HepG2 (cell line): Measurements from ENCODE around the gene MSMB. TPM values are rescaled to one million over a fixed set of nuclear protein-coding genes. Genes with fewer than 3 reads are reported as not detected.
"Not testable (repeated sequence)": the region's sequence is repeated elsewhere in the genome, so short reads cannot be mapped to it uniquely, and the experiment has no call there.

Source experiments
- ATAC-seq: fragments of 200-7000 bp; cut with Tn5 transposase; 3 replicates; pipeline ENCODE4 v1.9.1; 2020; ENCODE audit warnings: mild to moderate bottlenecking, moderate library complexity
- BruUV-seq: library from RNA; stranded (reverse); fragments of 400-500 nt; replicated peaks from 2 replicates; lab custom pipeline; 2021; lab: Mats Ljungman, UMichigan
- CTCF ChIA-PET: fragments of 300-600 bp; formaldehyde crosslinking; extraction: SDS; loops from one replicate; lab custom pipeline; 2021; ENCODE audit warnings: low total read pairs, inconsistent platforms, low intra/inter-chr PET ratio; lab: Yijun Ruan, JAX
- POLR2A ChIA-PET: fragments of 350-600 bp; sonication (Branson Sonifier 250); formaldehyde crosslinking; loops from one replicate; lab custom pipeline; 2020; ENCODE audit warnings: antibody characterized with exemption, inconsistent platforms; lab: Yijun Ruan, JAX
- DNase-seq: peaks from one replicate; pipeline ENCODE4 v3.0.0-alpha.2; 2015; ENCODE audit warnings: low spot score
- FAIRE-seq: peaks from 3 replicates; lab custom pipeline; 2011; peaks lifted over from hg19 to GRCh38; lab: Jason Lieb, UNC
- H2AFZ ChIP-seq: one replicate; pipeline ENCODE4 v1.6.1; 2011; ENCODE audit warnings: low read length, inconsistent platforms
- H3K27ac ChIP-seq: fragments of 300-600 bp; 3 replicates; pipeline ENCODE4 v1.8.0; 2011; ENCODE audit warnings: mixed run types, mild to moderate bottlenecking, mixed read lengths, low read length, inconsistent platforms; ENCODE audit not compliant: insufficient read depth; ENCODE audit errors: extremely low read length
- H3K27me3 ChIP-seq, 2 experiments: fragments of 200-600 bp in 1 of 2; 2 replicates in 1 of 2; 3 replicates in 1 of 2; pipeline versions ENCODE4 v1.6.0 to v1.8.0; 2011; ENCODE audit warnings: low read length in 2 of 2, mild to moderate bottlenecking in 2 of 2, moderate library complexity in 2 of 2, inconsistent platforms in 1 of 2; ENCODE audit not compliant: insufficient read depth in 2 of 2, control insufficient read depth in 1 of 2
- H3K36me3 ChIP-seq, 2 experiments: fragments of 200-600 bp in 1 of 2; replicated peaks in 1 of 2; 2 replicates in 1 of 2; 3 replicates in 1 of 2; pipeline versions ENCODE4 v1.5.1 to v1.8.0; 2011; ENCODE audit warnings: low read length in 2 of 2, inconsistent platforms in 1 of 2; ENCODE audit not compliant: insufficient read depth in 2 of 2, control insufficient read depth in 1 of 2
- H3K4me1 ChIP-seq: 2 replicates; pipeline ENCODE4 v1.5.1; 2012; ENCODE audit warnings: low read length, inconsistent platforms; ENCODE audit not compliant: insufficient read depth
- H3K4me2 ChIP-seq: 2 replicates; pipeline ENCODE4 v1.6.0; 2011; ENCODE audit warnings: low read depth, low read length, inconsistent platforms
- H3K4me3 ChIP-seq, 3 experiments: fragments of 200-600 bp in 1 of 3; sonication (generic), shearing (Covaris generic) in 1 of 3; replicated peaks in 1 of 3; 2 replicates each; pipeline ENCODE4 v1.5.1; 2011 to 2016; ENCODE audit warnings: low read length in 3 of 3, inconsistent platforms in 2 of 3, low read depth in 2 of 3, mild to moderate bottlenecking in 2 of 3, control low read depth in 1 of 3, mixed read lengths in 1 of 3; ENCODE audit not compliant: insufficient read depth in 1 of 3
- H3K79me2 ChIP-seq: one replicate; pipeline ENCODE4 v1.6.1; 2011; ENCODE audit warnings: low read length, inconsistent platforms; ENCODE audit not compliant: insufficient read depth
- H3K9ac ChIP-seq: 2 replicates; pipeline ENCODE4 v1.6.0; 2011; ENCODE audit warnings: mild to moderate bottlenecking, low read depth, low read length, inconsistent platforms; ENCODE audit not compliant: insufficient read depth
- H3K9me3 ChIP-seq: 2 replicates; pipeline ENCODE4 v1.5.1; 2012; ENCODE audit warnings: mild to moderate bottlenecking, low read length
- H4K20me1 ChIP-seq: 2 replicates; pipeline ENCODE4 v1.6.0; 2011; ENCODE audit warnings: inconsistent platforms, mild to moderate bottlenecking, low read length, moderate library complexity; ENCODE audit not compliant: insufficient read depth
- CTCF ChIP-seq: sonication (generic); formaldehyde crosslinking; IDR thresholded peaks from 2 replicates; pipeline ENCODE4 v1.5.0; 2020; ENCODE audit warnings: mild to moderate bottlenecking, missing genetic modification reagents, moderate library complexity
- NR2F6 ChIP-seq, 2 experiments: IDR thresholded peaks; 2 replicates each; pipeline ENCODE4 v1.6.1; 2016; ENCODE audit warnings: antibody characterized with exemption in 1 of 2, mild to moderate bottlenecking in 1 of 2
- PAXIP1 ChIP-seq: sonication (generic); formaldehyde crosslinking; conservative IDR thresholded peaks from 2 replicates; pipeline ENCODE4 v1.4.0; 2020; ENCODE audit warnings: mild to moderate bottlenecking, missing genetic modification reagents, moderate library complexity
- SAP130 ChIP-seq: IDR thresholded peaks from 2 replicates; pipeline ENCODE4 v1.6.1; 2016; ENCODE audit warnings: low read depth
- SIX1 ChIP-seq: sonication (generic); formaldehyde crosslinking; IDR thresholded peaks from 2 replicates; pipeline ENCODE4 v1.4.0; 2020; ENCODE audit warnings: missing genetic modification reagents, borderline replicate concordance
- SIX4 ChIP-seq: sonication (generic); formaldehyde crosslinking; IDR thresholded peaks from 2 replicates; pipeline ENCODE4 v1.4.0; 2020; ENCODE audit warnings: missing genetic modification reagents
- SOX13 ChIP-seq, 3 experiments: fragments of 450-650 bp in 1 of 3; sonication (generic) in 1 of 3; formaldehyde crosslinking in 1 of 3; IDR thresholded peaks in 2 of 3; conservative IDR thresholded peaks in 1 of 3; 2 replicates each; pipeline versions ENCODE4 v1.5.0 to v1.6.1; 2016 to 2020; ENCODE audit warnings: antibody characterized with exemption in 1 of 3, mild to moderate bottlenecking in 1 of 3, missing compliant biosample characterization in 1 of 3, missing genetic modification reagents in 1 of 3, moderate library complexity in 1 of 3
- SOX6 ChIP-seq, 2 experiments: fragments of 450-650 bp in 1 of 2; sonication (generic) in 1 of 2; formaldehyde crosslinking in 1 of 2; IDR thresholded peaks; 2 replicates each; pipeline versions ENCODE4 v1.4.0 to v1.6.1; 2017 to 2020; ENCODE audit warnings: antibody characterized with exemption in 1 of 2, mild to moderate bottlenecking in 1 of 2, missing genetic modification reagents in 1 of 2
- ZNF317 ChIP-seq: sonication (generic); formaldehyde crosslinking; IDR thresholded peaks from 2 replicates; pipeline ENCODE4 v1.5.0; 2020; ENCODE audit warnings: mild to moderate bottlenecking, missing genetic modification reagents
- WGBS: methylation state at CpG from one replicate; pipeline ENCODE4 v1.1.6; 2017; ENCODE audit warnings: low lambda C conversion rate; 5-methylcytosine and 5-hydroxymethylcytosine counted together
- in situ Hi-C: cut with HindIII; loops from 2 replicates; pipeline ENCODE4 v1.10.0; 2017; ENCODE audit warnings: low pct_unique_long_range_greater_than_20kb; ENCODE audit not compliant: extremely low pct_ligation_motif_present
- intact Hi-C: fragments of 100-400 bp; cut with micrococcal nuclease; formaldehyde crosslinking; loops from one replicate; pipeline ENCODE4 v1.10.0; 2022; ENCODE audit not compliant: unreplicated experiment
- polyA plus RNA-seq, 8 experiments: library from polyadenylated mRNA; depleted of rRNA in 3 of 8; stranded (reverse) in 7 of 8; unstranded in 1 of 8; fragments of >200 nt; fragmentation: Illumina TruSeq in 4 of 8; extraction: Trizol in 4 of 8; gene quantifications; 2 replicates each; pipeline versions ENCODE4 v1.2.1 to v1.2.3, GENCODE V29; 2011 to 2016; ENCODE audit warnings: low read depth in 4 of 8, missing spikeins in 1 of 8, mixed read lengths in 1 of 8; ENCODE audit not compliant: insufficient read depth in 1 of 8
- total RNA-seq, 5 experiments: library from RNA; depleted of rRNA; stranded (reverse); fragments of >200 nt; fragmentation: Illumina TruSeq; extraction: Trizol; gene quantifications; 2 replicates each; pipeline ENCODE4 v1.2.3, GENCODE V29; 2016; ENCODE audit warnings: low read depth in 1 of 5

Gene MSMB
- total and polyA plus RNA-seq, 2 of the 13 experiments (the other 11 are each of a cell fraction or from before 2014, with no cell fraction given) = 0.84 TPM; not detected in 1

- H3K4me3 ChIP-seq; DNase-seq; H3K4me2 ChIP-seq; H3K9ac ChIP-seq; in situ Hi-C loops; H3K27me3 ChIP-seq; H2AFZ ChIP-seq; FAIRE-seq; BruUV-seq; H3K27ac ChIP-seq; H4K20me1 ChIP-seq; H3K9me3 ChIP-seq; intact Hi-C loops; TF ChIP-seq SOX13 (IDR thresholded peaks at IDR 0.05): not testable (repeated sequence)
- WGBS = 73% methylated on average over 2 of the region's 2 CpGs
- Histone ChIP-seq H3K4me1 (peaks cover 31% of the 10 kb centered on the region), H3K79me2 (peaks cover 13% of the 10 kb centered on the region), H3K36me3 (peaks cover 0 to 16% of the 10 kb centered on the region in 2 experiments; a peak in 3 of 5 replicates)
- peak; percentile 46; the same call in 2 of the 3 replicates for ATAC-seq
- POLR2A ChIA-PET = interaction anchor here (1.3 kb wide), 1 partner anchor 39 kb away, joined by 5 read pairs; no protein-coding TSS in a partner anchor
- CTCF ChIA-PET = interaction anchor here (0.9 kb wide), 1 partner anchor 44 kb away, joined by 3 read pairs; no protein-coding TSS in a partner anchor
- TF ChIP-seq SOX13 (CRISPR knock-in tag; conservative IDR thresholded peaks at IDR 0.05 in 1 of 2, IDR thresholded peaks at IDR 0.05 in 1 of 2) (0 out of 4 replicates have a peak, but pooled peaks of 1 of the 2 experiments have one; percentile 8), ZNF317 (CRISPR knock-in tag) (peak; percentile 95), SIX1 (CRISPR knock-in tag) (peak; percentile 83; the same call in 1 of the 2 replicates), SAP130 (CRISPR knock-in tag) (peak; percentile 37; the same call in 1 of the 2 replicates), SIX4 (CRISPR knock-in tag) (peak; percentile 88; the same call in 1 of the 2 replicates)
Measured at GRCh38 chr10:45984473-45984872, 61.6 kb downstream of the MSMB start.

GRCh38 chr10:45983538-45984186 lies 62.4 kb downstream of the MSMB start:
- POLR2A ChIA-PET = interaction anchor here (1.3 kb wide), 1 partner anchor 40 kb away, joined by 5 read pairs; no protein-coding TSS in a partner anchor
- ATAC-seq (peak; percentile 87), DNase-seq (peak; percentile 75)
- CTCF ChIA-PET = interaction anchor here (0.9 kb wide), 2 partner anchors 45 kb away, joined by 3 read pairs; no protein-coding TSS in a partner anchor
- H3K4me2 ChIP-seq; H4K20me1 ChIP-seq; FAIRE-seq; in situ Hi-C loops; H2AFZ ChIP-seq; BruUV-seq; H3K9me3 ChIP-seq; H3K27ac ChIP-seq; H3K4me3 ChIP-seq; H3K27me3 ChIP-seq; H3K9ac ChIP-seq; TF ChIP-seq SOX6, NR2F6 (IDR thresholded peaks at IDR 0.05): not testable (repeated sequence)
- H3K79me2 ChIP-seq = peaks cover 13% of the 10 kb centered on the region
- intact Hi-C loops = loop anchor here (2.0 kb wide), 1 partner anchor 45 kb away; no protein-coding TSS in a partner anchor
- 63% methylated on average over 5 of the region's 6 CpGs for WGBS
- peaks cover 31% of the 10 kb centered on the region for H3K4me1 ChIP-seq
- H3K36me3 ChIP-seq = peaks cover 0 to 15% of the 10 kb centered on the region in 2 experiments; a peak in 3 of 5 replicates
- TF ChIP-seq PAXIP1 (CRISPR knock-in tag) (0 out of 2 replicates have a peak, but pooled peaks have one; percentile 14), SOX6 (CRISPR knock-in tag; IDR thresholded peaks at IDR 0.05) (0 out of 2 replicates have a peak, but pooled peaks have one; percentile 17), CTCF (CRISPR knock-in tag) (peak; percentile 73), NR2F6 (CRISPR knock-in tag; IDR thresholded peaks at IDR 0.05) (peak; percentile 59; the same call in 1 of the 2 replicates)
